Ishikawa (cell line): ENCODE results near the gene SLC12A7.

ENCODE experiments used
- CEBPB ChIP-seq: IDR thresholded peaks from 2 replicates; pipeline ENCODE4 v1.6.1; 2012
- CREB1 ChIP-seq: IDR thresholded peaks from 2 replicates; pipeline ENCODE4 v1.6.1; 2012; ENCODE audit warnings: low read depth
- EGR1 ChIP-seq: IDR thresholded peaks from 2 replicates; pipeline ENCODE4 v1.6.1; 2012
- EP300 ChIP-seq: IDR thresholded peaks from 2 replicates; pipeline ENCODE4 v1.6.1; 2012; ENCODE audit warnings: borderline replicate concordance
- FOXM1 ChIP-seq: IDR thresholded peaks from 2 replicates; pipeline ENCODE4 v1.6.1; 2012; ENCODE audit warnings: low read depth, borderline replicate concordance
- NFIC ChIP-seq: IDR thresholded peaks from 2 replicates; pipeline ENCODE4 v1.6.1; 2012
- RAD21 ChIP-seq: IDR thresholded peaks from 2 replicates; pipeline ENCODE4 v1.6.1; 2012; ENCODE audit warnings: low read depth
- TAF1 ChIP-seq: IDR thresholded peaks from 2 replicates; pipeline ENCODE4 v1.6.1; 2012; ENCODE audit warnings: low read depth, mild to moderate bottlenecking
- TCF12 ChIP-seq: IDR thresholded peaks from 2 replicates; pipeline ENCODE4 v1.6.1; 2012; ENCODE audit warnings: low read depth
- TEAD4 ChIP-seq: IDR thresholded peaks from 2 replicates; pipeline ENCODE4 v1.6.1; 2012
- YY1 ChIP-seq: IDR thresholded peaks from 2 replicates; pipeline ENCODE4 v1.6.1; 2012; ENCODE audit warnings: low read depth
- ZBTB7A ChIP-seq: IDR thresholded peaks from 2 replicates; pipeline ENCODE4 v1.6.1; 2012; ENCODE audit warnings: low read depth
- TF ChIP-seq, protein P1 (sequence below): IDR thresholded peaks from 2 replicates; pipeline ENCODE4 v1.6.1; 2012
- TF ChIP-seq, protein P2 (sequence below): IDR thresholded peaks from 2 replicates; pipeline ENCODE4 v1.6.1; 2012
- TF ChIP-seq, protein P3 (sequence below): IDR thresholded peaks from 2 replicates; pipeline ENCODE4 v1.6.1; 2012; ENCODE audit warnings: low read depth, mild to moderate bottlenecking

Gene SLC12A7

DNA sequence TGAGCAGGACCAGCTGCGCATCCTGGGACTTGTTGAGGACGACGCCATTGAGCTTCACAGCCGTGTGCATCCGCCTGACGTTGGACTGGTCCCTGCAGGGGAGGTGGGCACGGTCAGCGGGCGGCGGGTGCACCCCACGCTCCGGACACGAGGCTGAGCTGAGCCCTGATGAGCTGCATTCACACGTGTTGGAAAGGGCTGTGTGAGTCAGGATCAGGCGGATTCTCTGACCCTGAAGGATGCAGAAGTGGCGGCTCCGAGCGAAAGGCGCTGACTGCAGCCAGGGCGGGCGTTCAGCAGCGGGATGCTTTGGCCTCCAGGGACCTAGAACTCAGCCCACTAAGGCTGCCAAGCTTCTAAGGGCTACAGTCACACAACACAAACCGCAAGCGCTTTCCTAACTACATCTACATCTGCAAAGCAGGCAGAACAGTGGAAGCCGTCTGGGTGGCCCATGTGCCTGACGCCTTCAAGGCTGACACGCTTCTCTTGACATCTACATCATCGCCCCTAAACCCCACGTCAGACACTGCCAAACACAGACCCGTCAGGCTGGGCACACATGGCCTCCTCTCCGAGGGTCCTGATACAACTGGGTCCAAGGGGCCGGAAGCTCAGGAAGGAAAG lies 58.4 kb downstream of the SLC12A7 start:
- TF ChIP-seq EP300 = no peak
- no peak for TF ChIP-seq CEBPB
- TF ChIP-seq EGR1 = no peak
- TF ChIP-seq NFIC = no peak
- TF ChIP-seq, protein P1, sequence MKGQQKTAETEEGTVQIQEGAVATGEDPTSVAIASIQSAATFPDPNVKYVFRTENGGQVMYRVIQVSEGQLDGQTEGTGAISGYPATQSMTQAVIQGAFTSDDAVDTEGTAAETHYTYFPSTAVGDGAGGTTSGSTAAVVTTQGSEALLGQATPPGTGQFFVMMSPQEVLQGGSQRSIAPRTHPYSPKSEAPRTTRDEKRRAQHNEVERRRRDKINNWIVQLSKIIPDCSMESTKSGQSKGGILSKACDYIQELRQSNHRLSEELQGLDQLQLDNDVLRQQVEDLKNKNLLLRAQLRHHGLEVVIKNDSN = no peak
- TF ChIP-seq FOXM1 = no peak
- no peak for TF ChIP-seq TEAD4
- no peak for TF ChIP-seq RAD21
- TF ChIP-seq, protein P2, sequence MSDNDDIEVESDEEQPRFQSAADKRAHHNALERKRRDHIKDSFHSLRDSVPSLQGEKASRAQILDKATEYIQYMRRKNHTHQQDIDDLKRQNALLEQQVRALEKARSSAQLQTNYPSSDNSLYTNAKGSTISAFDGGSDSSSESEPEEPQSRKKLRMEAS = no peak

DNA sequence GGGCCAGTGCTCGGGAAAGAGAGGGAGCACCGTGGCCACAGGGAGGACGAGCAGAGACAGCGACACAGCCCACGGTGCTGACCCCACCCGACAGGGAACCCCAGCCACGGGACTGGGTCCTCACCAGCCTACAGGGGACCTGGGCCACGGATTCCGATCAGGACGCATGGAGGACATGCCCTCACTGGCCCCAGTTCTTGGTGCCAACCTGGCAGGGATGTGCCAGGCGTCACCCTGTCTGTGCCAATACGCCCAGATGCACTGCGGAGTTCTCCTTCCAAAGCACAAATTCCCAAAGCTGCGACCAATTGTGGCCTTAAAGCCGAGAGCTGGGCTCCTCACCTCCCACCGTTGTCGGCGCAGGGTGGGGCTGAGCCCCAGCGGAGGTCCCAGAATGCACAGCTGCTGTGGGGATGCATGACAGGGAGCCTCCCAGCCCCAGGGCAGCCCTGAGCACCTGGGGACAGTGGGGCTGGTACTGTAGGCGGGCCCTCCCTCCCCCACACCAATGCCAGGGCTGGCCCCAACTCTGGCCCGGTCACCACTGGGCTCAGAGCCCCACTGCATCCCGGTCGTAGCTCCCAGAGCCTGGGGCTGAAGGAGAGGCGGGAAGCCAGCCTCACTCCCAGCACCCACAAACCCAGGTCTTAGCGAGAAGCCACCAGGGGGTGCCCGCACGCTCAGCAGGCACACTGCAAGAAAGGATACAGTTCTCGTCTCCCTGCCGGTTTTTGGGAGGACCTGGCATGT lies 59.0 kb downstream of the SLC12A7 start:
- TF ChIP-seq, protein P2 = no peak
- TF ChIP-seq EGR1 = no peak

DNA sequence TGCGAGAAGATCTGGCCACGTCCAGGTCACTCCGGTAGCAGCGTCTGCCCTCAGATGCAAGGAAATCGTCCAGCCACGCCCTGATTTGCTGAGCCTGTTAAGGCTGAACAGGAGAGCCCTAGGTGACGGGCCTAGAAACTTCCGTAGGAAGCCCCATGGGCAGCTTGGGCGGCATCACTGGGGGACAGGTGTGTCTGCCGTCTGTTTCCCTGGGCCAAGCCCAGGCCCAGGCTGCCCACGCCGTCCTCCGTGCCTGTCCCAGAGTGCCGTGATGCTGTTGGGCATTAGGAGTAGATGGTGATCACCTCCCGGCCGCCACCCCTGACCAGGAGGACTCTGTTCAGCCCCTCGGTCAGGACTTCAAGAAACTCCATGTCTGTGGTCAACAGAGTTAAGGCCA lies 59.8 kb downstream of the SLC12A7 start:
- no peak for TF ChIP-seq TEAD4
- no peak for TF ChIP-seq FOXM1
- TF ChIP-seq CREB1 = no peak
- TF ChIP-seq RAD21 = no peak
- TF ChIP-seq, protein P3, sequence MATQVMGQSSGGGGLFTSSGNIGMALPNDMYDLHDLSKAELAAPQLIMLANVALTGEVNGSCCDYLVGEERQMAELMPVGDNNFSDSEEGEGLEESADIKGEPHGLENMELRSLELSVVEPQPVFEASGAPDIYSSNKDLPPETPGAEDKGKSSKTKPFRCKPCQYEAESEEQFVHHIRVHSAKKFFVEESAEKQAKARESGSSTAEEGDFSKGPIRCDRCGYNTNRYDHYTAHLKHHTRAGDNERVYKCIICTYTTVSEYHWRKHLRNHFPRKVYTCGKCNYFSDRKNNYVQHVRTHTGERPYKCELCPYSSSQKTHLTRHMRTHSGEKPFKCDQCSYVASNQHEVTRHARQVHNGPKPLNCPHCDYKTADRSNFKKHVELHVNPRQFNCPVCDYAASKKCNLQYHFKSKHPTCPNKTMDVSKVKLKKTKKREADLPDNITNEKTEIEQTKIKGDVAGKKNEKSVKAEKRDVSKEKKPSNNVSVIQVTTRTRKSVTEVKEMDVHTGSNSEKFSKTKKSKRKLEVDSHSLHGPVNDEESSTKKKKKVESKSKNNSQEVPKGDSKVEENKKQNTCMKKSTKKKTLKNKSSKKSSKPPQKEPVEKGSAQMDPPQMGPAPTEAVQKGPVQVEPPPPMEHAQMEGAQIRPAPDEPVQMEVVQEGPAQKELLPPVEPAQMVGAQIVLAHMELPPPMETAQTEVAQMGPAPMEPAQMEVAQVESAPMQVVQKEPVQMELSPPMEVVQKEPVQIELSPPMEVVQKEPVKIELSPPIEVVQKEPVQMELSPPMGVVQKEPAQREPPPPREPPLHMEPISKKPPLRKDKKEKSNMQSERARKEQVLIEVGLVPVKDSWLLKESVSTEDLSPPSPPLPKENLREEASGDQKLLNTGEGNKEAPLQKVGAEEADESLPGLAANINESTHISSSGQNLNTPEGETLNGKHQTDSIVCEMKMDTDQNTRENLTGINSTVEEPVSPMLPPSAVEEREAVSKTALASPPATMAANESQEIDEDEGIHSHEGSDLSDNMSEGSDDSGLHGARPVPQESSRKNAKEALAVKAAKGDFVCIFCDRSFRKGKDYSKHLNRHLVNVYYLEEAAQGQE = no peak
- TF ChIP-seq, protein P2 = no peak
- TF ChIP-seq NFIC = no peak
- no peak for TF ChIP-seq EGR1
- no peak for TF ChIP-seq TAF1
- no peak for TF ChIP-seq ZBTB7A
- TF ChIP-seq EP300 = no peak
- TF ChIP-seq TCF12 = no peak
- no peak for TF ChIP-seq CEBPB
- TF ChIP-seq, protein P1 = no peak
- TF ChIP-seq YY1 = no peak

DNA sequence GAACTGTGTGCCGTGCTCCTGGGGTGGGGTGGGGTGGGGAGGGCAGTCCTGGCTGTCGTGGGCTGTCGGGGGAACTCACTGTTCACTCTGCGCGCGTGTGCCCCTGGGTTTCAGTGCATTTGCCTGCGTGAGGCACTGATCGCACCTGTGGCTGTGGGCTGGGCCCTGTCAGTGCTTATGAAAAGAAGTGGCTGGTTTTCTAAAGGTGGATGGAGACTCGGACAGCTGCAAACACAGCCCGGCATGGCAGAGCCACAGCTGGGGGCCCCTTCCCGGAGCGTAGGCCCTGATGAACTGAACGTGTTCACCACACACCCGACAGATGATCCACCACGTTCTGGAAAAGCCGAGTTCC lies 60.5 kb downstream of the SLC12A7 start:
- TF ChIP-seq, protein P2 = no peak
- TF ChIP-seq EP300 = no peak
- TF ChIP-seq, protein P3 = no peak
- TF ChIP-seq TCF12 = no peak

DNA sequence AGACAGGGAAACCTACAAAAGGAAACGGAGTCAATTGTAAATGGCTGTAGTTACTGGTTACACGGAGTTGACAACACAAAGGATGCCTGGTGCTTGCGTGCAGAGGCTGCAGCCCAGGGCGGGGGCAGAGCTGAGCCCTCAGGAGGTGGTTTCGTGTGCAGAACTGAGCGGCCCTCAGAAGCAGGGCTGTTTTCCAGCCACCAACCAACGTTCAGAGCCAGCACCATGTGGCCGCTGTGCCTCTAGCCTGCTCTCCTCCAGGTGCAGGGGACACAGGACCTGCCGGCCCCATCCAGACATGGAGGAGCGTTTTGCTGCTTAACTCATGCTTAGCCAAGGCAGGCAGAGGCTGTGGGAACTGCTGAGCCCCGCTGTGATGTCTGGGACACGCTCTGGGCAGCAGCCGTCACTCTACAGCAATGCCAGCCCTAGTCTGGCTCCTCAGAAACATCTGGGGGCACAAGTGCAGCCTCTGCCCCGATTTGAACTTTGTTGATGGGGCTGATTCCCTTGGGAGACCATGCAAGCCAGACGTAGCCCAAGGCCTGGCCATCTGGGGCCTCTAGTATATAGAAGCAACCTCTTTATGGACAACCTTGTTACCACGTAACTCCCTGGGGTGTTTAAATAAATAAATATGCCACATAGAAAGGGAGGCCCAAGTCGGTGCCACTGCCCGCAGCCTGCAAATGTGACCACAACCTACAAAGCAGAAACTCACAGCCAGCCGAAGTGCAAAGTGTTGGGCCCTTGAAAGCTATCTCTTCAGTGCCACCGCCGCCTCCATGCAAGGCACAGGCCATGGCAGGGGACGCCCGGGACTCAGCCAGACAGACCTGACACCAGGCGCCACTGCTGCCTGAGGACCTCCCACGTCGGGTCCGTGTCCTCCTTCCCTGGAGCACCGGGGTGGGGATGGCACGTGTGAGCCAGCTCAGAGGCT lies 61.2 kb downstream of the SLC12A7 start:
- TF ChIP-seq TEAD4 (no peak), FOXM1 (no peak), RAD21 (no peak), NFIC (no peak), EP300 (no peak)
- TF ChIP-seq, protein P3 = no peak
